ENCODE measurements around the gene NCOA6.
"Not testable (repeated sequence)": the region's sequence is repeated elsewhere in the genome, so short reads cannot be mapped to it uniquely, and the experiment has no call there.

The NCOA6 gene

GRCh38 chr20:34773726-34774125 lies 51.7 kb downstream of the NCOA6 start:
- no peak for DNase-seq

DNA sequence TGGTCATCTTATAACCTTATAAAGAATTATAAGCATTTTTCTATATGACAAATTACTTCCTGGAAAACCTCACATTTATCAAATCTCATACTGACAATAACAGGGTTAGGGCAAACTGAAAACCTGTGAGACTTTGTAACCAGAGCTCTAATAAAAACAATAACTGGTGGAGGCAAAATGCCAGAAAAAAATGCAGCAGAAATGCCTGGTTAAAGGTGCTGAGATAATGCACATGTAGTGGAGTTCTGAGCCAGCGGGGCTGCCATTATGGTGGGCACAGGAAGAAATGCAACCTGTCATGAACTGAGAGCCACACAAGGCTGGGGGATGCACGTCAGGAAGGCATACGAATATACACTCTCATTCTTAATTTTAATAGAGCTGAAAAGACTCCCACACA lies 53.0 kb downstream of the NCOA6 start:
- DNase-seq, result no peak

DNA sequence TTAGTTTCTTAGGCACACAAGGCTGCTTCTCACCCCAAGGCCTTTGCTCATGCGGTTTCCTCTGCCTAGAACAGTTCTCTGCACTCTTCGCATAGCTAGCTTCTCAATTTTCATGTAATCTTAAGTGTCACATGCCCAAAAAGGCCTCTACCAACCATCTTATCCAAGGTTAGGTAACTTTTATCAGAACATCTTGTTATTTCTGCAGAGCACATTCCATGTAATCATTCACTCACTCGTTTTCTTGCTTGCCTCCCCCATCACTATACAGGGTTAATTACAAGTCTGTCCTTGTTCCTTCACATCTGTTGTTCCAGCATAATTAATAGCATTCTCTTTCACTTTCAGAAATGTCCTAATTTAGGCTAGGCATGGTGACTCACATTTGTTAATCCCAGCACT lies 53.8 kb downstream of the NCOA6 start:
- DNase-seq, result no peak

- DNase-seq, result no peak
These were observed 57.4 kb downstream of the NCOA6 start for GRCh38 chr20:34768096-34768495.

DNA sequence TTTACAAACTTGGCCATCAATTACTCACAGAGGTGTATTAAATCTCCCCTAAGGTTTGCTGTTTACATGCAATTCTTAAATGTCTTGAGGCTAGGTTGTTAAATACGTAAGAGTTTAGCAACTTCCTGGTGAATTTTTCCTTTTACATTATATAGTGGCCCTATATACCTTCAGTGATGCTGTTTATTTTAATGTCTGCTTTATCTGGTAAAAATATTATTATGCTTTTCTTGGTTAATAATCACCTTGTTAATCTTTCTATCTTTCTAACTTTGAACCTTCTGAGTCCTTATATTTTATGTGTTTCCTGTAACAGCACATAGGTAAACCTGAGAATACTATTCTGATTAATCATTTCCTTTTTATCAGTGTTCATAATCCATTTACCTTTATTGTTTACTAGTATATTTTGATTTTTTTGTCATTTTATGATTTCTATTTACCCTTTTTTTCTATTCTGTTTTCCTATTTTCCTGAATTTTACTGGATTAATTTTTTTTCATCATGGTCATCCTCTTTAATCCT lies 63.4 kb downstream of the NCOA6 start:
- no peak for DNase-seq

DNA sequence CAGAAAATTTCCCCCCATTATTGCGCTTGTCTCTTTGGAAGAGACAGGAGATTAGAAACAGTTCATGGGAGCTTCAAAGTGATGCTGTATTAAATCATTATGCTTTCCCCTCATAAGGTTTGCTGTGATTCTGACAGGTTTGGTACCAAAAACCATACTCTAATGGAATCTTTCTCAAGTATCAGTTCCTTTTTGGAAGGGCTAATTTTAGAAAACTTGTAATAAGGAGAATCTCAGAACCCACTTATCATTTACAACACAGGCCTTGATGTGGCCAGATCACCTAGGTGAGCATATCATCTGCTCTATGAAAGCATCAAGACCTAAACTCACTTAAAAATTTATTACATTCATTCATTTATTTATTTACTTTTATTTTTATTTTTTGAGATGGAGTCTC lies 70.1 kb downstream of the NCOA6 start:
- DNase-seq, result no peak

DNA sequence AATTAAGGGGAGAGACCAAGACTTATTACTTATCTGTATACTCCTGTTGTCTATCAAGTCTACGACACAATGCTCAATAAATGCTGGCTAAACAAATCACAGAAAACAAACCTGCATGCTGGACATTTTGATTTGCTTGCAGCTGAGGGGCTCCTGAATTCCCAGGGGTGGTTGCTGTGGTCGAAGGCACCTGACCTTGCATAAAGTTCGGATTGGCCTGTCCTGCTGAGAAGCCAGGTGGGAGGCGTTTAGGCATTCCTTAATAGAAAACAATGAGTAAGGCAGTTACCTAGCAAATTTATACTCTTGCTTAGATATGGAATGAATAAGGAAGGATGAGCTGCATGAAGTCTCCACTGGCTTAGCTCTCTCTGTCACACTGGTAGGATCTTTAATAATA lies 70.8 kb downstream of the NCOA6 start:
- no peak for DNase-seq

GRCh38 chr20:34753706-34754461 lies 71.6 kb downstream of the NCOA6 start:
- DNase-seq, result no peak

DNA sequence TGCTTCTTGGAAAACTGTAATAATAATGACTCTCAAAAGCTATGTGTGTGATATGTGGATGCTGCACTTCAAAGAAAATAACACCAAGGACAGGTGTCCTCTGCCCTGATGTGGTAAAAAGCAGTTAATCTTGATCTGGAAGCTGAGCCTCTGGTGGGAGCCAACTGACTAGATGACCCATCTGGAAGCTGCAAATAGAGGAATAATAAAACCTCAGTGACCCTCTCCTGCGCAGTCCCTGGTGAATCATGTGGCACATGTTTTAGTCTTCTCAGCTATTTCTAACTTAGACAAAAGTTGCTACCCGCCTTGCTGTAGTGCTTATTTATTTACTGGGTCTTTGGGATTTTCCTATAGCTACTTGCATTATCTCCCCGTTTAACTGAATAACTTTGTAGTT lies 74.0 kb downstream of the NCOA6 start:
- no peak for DNase-seq

- DNase-seq, result no peak
These were observed 75.0 kb downstream of the NCOA6 start for GRCh38 chr20:34750484-34750883.

DNA sequence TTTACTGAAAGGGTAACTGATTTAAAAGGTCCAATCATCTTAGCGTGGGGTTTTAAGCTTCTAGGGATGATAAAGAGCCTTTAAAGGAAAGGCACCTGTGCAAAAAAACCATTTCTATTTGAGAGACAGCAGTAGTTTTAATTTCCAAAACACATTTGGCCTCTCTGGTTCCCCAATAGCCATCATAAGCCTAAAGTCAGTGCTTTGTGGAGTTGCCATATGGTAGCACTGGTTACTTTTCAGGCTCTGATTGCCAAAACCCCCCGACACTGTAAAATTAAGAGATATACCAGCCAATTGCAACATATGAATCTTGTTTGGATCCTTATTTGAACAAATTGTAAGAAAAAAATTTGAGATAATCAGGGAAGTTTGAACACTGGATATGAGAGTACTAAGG lies 76.7 kb downstream of the NCOA6 start:
- DNase-seq, result no peak

DNA sequence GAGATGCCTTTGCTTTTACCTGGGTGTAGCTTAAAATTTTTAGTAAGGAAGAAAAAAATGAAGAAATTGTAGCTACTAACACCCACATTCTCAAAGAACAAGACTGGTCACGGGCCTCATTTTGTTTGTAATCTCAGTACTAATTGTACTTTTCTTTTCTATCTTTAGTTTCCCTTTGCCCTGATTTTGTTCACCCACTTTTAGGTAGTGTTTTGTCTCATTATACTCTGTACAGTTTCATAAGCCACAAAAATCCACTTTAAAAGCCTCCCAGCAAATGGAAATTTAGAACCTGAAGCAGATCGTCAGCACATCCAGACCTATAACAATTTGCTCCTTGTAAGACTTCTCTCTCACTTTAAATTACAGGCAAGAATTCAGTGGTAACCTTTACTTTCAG lies 78.0 kb downstream of the NCOA6 start:
- no peak for DNase-seq

- DNase-seq, result no peak
These were observed 78.8 kb downstream of the NCOA6 start for GRCh38 chr20:34746674-34747073.

DNA sequence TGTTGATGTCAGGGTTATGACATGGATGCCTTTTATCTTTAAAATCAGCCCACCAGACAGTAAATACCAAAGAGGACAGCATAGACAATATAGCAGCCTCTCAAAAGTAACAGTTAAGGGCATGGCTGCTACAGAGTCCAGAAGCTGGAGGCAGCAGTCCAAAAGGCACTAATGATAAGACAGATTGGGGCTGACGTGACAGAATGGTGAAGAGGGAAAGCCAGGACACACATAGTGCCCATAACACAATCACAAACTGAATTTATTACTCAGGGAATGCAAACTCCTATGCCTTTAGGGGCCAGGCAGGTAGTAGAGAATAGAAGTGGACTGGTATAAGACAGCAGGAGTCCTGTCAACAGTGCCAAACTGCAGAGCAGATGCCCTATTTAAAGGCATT lies 80.6 kb downstream of the NCOA6 start:
- no peak for DNase-seq

DNA sequence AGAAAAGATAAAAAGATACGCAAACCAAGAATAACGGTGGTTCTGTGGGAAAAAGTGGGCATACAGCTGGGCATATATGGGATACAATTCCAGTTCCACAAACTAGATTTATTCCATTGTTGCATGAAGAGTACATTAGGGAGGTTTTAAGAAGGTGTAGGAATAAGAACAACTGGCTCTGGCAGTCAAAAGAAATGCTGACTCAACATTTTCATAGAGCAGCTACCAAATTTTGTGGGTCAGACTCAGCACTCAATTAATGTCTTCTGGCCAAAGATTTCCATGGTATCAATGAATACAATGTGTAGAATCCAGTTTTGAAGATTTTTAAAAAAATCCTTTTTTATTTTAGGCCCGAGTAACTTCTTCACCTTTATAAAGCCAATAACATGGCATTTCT lies 81.1 kb downstream of the NCOA6 start:
- DNase-seq, result no peak

- DNase-seq, result no peak
These were observed 82.4 kb downstream of the NCOA6 start for GRCh38 chr20:34743039-34743438.

DNA sequence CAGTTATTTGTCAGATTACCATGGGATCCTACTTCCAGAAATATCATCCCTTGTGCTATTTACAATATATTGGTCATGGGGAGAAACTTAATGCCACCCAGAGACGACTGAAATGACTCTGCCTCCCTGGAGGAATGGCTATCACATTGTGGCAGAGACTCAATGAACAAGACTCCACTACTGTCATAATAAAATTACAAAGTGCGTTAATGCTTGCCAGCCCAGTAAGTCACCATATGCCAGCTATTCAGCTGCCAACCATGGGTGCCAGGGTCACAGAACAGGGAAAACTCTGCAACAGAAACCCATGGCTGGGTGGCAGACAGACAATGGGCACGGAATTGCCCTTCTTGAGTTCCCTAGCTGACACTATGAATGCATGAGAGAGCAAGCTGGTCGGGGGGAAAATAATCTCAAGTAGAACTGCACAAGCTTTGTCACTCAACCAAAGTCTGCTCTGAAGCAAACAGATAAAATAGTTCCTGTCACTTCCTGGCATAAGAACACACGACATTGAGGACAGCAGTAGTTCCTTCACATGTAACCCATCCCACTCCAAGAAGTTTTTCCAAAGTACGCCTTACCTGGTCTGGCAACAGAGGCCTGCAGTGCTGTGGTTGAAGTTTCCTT lies 89.2 kb downstream of the NCOA6 start:
- DNase-seq, result no peak

DNA sequence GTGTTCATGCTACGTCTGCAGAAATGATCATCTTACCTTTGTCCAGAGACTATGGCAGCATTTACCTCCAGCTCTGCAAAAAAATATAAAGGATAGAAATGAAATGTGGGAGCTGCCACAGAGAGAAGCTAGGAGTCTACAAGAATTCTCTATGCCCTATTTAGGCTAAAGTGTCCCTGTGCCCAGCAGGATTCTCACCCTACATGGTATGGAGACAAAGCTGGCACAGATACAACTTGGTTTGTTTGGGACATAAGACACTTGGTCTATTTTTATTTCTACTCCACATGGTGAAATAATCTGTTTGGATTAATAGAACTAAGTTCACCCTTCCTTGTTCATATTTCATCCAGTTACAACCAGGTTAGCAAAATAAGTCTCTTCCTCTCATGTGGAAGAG lies 92.9 kb downstream of the NCOA6 start:
- DNase-seq, result no peak

DNA sequence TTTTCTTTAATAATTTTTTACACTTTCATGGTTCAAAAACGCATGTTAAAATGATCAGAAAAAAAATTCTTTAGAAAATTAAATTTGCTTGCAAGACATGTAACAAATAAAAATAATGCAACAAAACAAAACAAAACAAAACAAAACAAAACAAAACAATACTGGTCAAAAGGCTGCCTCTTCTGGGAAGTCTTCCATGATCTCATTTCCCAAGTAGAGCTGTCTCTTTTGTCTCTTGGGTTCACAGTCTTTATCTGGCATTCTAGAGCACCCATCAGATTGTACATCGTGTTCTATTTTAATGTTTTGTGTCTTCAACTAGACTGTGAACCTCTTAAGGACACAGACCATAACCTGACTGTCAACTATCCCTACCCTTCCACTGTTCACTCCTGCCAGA lies 96.0 kb downstream of the NCOA6 start:
- no peak for DNase-seq

DNA sequence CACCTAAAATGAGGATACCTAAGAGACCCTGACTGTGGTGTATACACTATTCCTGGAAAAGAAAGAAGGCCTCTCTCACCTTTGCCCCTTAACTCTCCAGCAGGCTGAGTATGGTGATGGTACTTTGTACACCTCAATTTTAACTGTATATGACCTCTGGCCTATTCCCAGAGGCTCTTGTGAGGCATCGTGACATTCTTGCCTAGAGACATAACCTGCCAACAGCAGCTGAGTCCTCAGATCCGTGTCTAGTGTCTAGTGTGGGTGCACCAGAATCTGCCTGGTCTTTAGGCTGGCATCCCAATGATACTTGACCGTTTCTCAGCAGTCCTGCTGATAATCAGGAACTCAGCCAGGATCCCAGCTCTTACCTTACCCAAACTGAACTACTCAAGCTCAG lies 101.3 kb downstream of the NCOA6 start:
- DNase-seq, result no peak

DNA sequence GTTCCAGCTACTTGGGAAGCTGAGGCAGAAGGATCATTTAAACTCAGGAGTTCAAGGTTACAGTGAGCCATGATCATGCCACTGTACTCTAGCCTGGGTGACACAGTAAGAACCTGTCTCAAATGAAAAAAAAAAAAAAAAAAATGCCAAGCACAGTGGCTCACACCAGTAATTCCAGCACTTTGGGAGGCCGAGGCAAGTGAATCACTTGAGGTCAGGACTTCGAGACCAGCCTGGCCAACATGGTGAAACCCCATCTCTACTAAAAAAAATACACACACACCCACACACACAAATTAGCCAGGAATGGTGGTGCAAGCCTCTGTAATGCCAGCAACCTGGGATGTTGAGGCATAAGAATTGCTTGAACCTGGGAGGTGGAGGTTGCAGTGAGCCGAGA lies 102.9 kb downstream of the NCOA6 start:
- not testable (repeated sequence) for DNase-seq

DNA sequence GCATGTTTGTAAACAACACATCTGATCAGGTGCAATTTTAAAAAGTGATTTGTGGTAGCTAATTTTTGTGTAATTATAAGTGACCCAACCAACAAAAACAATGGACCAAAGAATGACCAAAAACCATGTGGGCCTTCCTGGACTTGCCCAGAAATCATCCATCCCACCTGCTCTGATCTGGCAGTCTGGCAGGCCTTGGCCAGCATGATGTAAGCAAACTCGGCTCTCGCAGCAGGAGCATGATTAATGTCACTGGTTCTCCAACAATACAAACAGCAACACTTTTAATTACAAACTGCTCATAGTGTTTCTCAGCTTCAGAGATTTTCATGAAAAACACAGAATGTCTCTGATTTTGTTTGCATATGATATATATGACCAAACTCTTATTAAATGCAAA lies 105.2 kb downstream of the NCOA6 start:
- no peak for DNase-seq

DNA sequence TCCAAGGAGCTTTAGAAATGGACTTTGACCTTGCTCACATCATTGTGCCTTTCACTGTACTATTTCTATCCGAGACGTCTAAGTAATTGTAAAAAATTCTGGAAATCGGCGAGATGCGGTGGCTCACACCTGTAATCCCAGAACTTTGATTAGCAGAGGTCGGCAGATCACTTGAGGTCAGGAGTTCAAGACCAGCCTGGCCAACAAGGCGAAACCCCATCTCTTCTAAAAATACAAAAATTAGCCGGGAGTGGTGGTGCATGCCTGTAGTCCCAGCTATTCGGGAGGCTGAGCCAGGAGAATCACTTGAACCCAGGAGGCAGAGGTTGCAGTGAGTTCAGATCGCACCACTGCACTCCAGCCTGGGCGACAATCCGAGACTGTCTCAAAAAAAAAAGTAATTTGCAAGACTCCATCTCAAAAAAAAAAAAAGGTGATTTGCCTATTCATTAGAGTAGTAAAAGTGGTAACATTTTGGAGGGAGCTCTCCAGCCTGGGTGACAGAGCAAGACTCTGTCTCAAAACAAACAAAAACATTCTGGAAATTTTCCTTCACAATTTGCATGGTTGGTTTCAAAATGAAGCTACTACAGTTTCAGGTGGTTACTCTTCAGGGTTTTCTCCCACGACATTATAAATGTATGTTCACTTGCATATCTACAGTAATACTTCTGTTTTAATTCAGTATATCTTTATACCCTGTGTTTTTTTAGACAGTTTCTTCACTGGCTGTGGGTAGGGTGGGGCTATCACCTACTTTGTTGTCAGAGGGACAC lies 106.0 kb downstream of the NCOA6 start:
- not testable (repeated sequence) for DNase-seq
